Measurements from ENCODE around the gene IWS1.
A peak's percentile ranks its signal among the peaks of the same experiment; 100 is the strongest.

The IWS1 gene

GRCh38 chr2:127486247-127487058 is 39.8 kb downstream of the IWS1 start:
- TF ChIP-seq, protein P1, sequence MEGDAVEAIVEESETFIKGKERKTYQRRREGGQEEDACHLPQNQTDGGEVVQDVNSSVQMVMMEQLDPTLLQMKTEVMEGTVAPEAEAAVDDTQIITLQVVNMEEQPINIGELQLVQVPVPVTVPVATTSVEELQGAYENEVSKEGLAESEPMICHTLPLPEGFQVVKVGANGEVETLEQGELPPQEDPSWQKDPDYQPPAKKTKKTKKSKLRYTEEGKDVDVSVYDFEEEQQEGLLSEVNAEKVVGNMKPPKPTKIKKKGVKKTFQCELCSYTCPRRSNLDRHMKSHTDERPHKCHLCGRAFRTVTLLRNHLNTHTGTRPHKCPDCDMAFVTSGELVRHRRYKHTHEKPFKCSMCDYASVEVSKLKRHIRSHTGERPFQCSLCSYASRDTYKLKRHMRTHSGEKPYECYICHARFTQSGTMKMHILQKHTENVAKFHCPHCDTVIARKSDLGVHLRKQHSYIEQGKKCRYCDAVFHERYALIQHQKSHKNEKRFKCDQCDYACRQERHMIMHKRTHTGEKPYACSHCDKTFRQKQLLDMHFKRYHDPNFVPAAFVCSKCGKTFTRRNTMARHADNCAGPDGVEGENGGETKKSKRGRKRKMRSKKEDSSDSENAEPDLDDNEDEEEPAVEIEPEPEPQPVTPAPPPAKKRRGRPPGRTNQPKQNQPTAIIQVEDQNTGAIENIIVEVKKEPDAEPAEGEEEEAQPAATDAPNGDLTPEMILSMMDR (IDR thresholded peaks at IDR 0.05; ENCODE audit: low read depth, low read length) = no peak
- DNase-seq (ENCODE audit: extremely low read depth, low read depth) = no peak

GRCh38 chr2:127485694-127486071 is 40.6 kb downstream of the IWS1 start:
- DNase-seq (ENCODE audit: extremely low read depth, low read depth) = no peak
- TF ChIP-seq, protein P1 (IDR thresholded peaks at IDR 0.05; ENCODE audit: low read depth, low read length) = no peak

- no peak for DNase-seq (ENCODE audit: extremely low read depth, low read depth)
- TF ChIP-seq, protein P1 (IDR thresholded peaks at IDR 0.05; ENCODE audit: low read depth, low read length) = no peak
Observed at GRCh38 chr2:127485051-127485693, 41.1 kb downstream of the IWS1 start.

DNA sequence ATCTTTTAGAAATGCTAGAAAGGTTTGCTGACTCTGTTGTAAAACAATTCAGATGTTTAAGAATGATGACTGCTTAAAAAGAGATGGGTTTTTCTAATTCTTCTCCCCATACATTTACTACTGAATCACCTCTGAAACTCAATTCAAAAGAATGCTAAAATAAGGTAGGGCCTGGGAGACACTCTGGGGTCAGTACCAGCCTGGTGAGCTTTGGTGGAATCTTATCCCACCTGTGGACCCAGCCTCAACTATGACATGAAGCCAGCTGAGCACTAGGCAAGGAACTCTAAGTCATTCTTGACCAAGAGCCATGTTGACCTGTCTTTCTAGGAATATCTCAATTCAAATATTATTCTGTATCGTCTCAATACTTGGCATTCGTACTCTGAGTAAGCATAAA is 44.3 kb downstream of the IWS1 start:
- DNase-seq (ENCODE audit: extremely low read depth, low read depth) = no peak
- TF ChIP-seq, protein P1 (IDR thresholded peaks at IDR 0.05; ENCODE audit: low read depth, low read length) = no peak

- no peak for DNase-seq (ENCODE audit: extremely low read depth, low read depth)
- TF ChIP-seq, protein P1 (IDR thresholded peaks at IDR 0.05; ENCODE audit: low read depth, low read length) = no peak
Observed at GRCh38 chr2:127479866-127480743, 46.2 kb downstream of the IWS1 start.

DNA sequence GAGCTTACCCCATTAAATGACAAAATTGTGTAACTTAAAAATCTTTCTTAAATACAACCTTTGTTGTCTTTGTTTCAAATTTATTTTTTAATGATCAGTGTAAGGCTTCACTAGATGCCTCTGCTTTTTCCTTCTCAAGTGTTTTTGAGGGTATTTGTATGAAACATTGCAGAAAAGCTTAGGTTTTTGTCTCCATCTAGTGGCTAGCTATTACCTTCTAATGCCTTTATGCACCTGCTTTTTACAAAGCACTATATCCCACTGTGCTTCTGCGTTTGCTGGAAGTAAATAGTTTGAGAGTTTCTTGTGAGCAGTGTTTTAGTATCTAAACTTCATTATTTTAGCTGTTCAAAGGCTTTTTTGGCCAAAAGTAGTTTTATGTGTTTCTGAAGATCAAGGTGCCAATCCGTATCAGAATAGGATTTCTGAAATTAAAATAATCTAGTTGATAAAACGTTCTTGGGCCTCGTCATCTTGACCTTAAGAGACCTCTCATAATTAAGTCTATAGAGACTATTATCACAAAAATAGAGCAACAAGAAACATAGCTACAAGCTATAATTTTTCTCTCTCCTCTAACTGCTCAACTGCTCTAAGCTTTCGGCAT is 47.0 kb downstream of the IWS1 start:
- DNase-seq (ENCODE audit: extremely low read depth, low read depth) = peak; percentile 28
- TF ChIP-seq, protein P1 (IDR thresholded peaks at IDR 0.05; ENCODE audit: low read depth, low read length) = peak; percentile 71

All from AG09319 (cell line).